ENCODE data around the gene OSER1.
"Not testable (repeated sequence)": the region's sequence is repeated elsewhere in the genome, so short reads cannot be mapped to it uniquely, and the experiment has no call there.

OSER1 gene

DNA sequence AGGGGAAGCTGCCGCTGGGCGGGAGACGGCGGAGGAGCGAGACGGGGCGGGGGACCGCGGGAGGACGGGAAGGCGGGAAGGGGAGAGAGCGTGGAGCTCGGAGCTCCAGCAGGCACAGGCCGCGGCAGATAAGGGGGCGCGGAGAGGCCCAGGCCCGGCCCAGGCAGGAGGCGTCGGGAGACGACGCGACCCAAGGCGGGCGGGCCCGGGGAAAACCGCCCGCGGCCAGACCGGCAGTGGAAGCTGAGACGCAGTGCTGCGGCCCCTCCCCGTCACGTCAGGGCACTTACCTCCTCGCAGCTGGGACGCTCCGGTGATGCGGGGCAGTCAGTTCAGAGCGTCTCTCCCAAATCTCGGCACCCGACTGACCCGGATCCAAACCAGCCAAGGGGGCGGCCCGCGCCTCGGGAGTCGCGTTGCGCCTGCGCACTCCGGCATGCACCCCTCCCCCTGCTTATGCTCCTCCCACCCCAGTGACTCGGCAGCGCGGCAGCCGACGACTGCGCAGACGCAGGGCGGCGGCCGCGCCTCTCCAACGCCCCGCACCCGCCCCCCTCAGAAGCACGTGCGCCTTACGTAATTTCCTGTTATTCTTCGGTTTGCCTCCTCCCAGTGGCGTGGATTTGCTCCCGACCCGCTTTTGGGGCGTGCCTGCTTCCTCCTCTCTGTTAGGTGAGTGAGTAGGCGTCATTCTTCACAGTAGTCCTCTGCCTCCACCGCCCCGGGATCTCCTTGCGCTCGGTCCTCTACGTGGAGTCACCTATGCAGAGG is at the start of gene OSER1:
Gene OSER1, minus strand, starts transcription at position 366 of the 771 bp plus-strand sequence. CDS start 3,814 bp downstream, outside the sequence.
- peak; percentile 91 for DNase-seq

- DNase-seq: no peak
These were observed 47.8 kb upstream of the OSER1 start for GRCh38 chr20:44258226-44258890.

DNA sequence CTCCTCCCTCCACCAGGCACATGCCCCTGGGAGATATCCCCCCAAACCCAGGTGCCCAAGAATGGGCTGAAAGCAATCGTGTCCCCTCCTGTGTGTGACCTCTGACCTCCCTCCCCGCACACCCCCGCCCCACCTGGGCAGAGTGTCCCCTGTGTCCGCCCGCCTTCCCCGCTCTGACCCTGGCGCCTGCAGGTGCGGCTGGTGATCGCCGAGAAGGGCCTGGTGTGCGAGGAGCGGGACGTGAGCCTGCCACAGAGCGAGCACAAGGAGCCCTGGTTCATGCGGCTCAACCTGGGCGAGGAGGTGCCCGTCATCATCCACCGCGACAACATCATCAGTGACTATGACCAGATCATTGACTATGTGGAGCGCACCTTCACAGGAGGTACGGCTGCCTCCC is 46.4 kb upstream of the OSER1 start:
- DNase-seq: no peak

DNA sequence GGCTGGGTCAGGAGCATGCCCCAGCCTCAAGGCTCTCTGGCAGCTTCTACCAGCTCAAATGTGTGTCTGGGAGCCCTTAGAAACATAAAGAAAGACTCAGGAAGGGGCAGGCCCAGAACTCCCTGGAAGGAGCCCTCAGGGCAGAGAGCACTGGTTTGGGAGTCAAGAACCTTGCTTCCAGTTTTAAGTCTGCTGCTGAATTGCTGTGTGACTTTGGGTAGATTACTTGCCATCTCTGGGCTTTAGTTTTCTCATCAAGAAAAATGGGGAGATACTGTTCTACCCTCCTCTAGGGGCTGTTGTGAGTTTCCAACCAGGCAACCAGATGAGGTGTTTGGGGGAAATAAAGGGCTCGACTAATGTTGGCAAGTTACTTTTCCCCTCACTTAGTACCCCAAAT is 45.4 kb upstream of the OSER1 start:
- DNase-seq: no peak

GRCh38 chr20:44254073-44254472 is 43.5 kb upstream of the OSER1 start:
- no peak for DNase-seq

DNA sequence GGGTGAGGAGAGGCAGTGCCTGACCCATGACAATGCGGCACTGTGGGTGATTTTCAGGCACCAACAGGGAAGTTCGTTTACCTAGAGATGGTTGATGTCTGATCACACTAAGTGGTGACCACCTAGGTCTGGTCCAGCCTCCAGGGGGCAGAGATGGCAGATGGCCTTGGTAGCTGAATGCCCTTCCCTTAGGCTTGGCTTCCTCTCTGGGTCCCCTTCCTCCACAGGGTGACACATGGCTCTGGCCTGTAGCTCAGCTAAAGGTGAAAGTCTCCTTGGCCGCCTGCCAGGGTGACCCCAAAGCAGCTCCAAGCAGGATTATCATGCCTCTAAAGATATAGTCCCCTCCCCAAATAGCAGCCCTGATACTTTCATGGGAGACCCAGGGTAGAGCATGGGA is 43.0 kb upstream of the OSER1 start:
- no peak for DNase-seq

DNA sequence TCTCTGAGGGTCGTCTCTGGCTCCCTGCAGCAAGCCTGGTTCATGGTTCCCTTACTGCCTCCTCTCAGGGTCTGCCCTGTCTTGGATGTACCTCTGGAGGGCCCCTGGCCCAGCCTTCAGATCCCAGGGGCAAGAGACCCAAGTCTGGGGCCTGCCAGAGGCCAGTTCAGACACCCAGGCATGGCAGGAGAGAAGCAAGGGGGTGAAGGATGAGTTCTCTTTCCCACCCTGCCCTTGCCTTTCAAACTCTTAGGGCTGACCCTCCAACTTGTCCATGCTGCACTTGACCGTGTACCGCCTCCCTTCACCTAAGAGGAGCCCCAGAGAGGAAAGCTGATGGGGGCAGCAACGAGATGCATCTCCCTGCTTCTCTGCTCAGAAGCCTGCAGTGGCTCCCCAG is 40.7 kb upstream of the OSER1 start:
- DNase-seq: no peak

DNA sequence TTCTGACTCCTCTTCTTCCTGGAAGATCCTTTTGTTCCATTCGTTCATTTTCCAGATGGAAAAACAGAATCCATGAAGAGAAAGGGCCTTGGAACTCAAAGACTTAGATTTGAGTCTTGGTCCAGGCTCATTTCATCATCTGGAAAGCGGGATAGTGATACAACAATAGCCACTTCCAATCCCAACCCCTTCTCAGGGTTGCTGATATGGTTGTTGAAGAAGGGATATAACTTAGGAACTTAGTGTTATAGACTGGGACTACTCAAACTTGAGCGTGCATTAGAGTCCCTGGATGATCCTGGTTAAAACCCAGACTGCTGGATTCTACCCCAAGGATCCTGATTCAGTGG is 37.8 kb upstream of the OSER1 start:
- no peak for DNase-seq

- DNase-seq: peak; percentile 49
These were observed 37.2 kb upstream of the OSER1 start for GRCh38 chr20:44247586-44248409.

- DNase-seq: no peak
These were observed 36.6 kb upstream of the OSER1 start, which contains the start of gene GDAP1L1 for GRCh38 chr20:44247131-44247571. TSS of gene GDAP1L1 (plus strand) at chr20:44247308. CDS start at chr20:44247335, 27 bp downstream.

- DNase-seq: no peak
These were observed 35.4 kb upstream of the OSER1 start for GRCh38 chr20:44245977-44246376.

DNA sequence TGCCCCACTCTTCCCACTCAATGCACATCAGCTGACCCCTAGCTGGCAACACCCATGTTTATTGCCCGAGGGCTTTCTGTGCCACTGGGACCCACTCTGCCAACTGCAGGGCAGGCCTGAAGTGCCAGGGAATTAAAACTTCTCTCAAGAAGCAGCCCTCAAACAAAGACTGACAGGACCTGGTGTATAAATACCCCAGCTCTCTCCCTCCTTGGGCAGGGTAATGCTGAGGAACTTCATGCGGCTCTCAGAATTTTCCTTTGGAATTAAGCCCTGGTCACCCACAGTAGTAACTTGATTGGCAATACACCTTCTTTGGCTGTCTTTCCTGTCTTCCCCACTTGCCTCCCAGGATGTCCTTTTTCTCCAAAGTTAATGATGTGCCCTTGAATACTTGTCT is 31.2 kb upstream of the OSER1 start:
- no peak for DNase-seq

DNA sequence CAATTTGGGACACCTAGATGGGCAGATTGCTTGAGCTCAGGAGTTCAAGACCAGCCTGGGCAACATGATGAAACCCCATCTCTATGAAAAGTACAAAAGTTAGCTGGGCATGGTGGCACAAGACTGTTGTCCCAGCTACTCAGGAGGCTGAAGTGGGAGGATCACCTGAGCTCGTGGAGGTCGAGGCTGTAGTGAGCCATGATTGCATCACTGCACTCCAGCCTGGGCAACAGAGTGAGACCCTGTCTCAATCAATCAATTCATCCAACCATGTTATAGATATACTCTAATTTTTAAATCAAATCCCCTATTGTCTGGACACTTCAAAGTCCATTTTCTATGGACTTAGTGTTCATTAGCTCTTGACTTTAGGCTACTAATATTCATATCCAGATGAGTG is 26.3 kb upstream of the OSER1 start:
- DNase-seq: not testable (repeated sequence)

DNA sequence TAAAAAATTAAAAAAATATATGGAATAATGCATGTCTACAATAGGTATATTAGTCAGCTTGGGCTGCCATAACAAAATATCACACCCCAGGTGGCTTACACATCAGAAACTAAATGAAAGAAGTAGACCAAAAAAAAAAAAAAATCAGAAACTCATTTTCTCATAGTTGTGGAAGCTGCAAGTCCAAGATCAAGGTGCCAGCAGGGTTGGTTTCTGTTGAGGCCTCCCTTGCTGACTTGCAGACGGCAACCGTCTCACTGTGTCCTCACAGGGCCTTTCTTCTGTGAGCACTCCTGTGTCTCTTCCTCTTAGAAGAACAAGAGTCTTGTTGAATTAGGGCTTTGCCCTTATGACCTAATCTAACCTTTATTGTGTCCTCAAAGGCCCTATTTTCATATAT is 25.1 kb upstream of the OSER1 start:
- DNase-seq: no peak

- DNase-seq: no peak
These were observed 24.2 kb upstream of the OSER1 start for GRCh38 chr20:44234566-44235317.

DNA sequence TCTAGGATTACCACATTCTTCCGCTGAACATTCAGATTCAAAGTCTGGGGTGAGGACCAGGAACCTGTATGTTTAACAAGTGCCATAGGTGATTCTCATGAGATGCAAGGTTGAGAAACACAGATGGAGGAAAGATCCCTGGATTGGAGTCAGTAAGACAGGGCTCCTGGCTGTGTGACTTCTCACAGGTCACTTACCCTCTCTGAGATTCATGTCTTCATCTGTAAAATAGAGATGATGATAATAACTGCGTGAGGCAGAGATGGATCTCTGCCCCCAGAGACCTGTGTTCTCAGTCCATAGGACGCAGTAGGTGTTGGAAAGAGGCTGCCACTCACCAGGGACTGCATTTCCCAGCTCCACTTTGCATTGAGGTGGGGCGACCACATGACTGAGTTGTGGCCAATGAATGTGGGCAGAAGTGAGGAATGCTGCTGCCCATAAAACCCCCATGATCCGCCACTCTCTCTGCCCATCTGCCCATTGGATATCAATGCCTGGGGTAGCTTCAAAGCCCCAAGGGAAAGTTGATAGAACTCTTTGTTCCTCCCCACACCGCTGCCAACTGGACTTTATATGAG is 23.0 kb upstream of the OSER1 start:
- DNase-seq: no peak

- not testable (repeated sequence) for DNase-seq
These were observed 21.9 kb upstream of the OSER1 start for GRCh38 chr20:44232469-44232856.

DNA sequence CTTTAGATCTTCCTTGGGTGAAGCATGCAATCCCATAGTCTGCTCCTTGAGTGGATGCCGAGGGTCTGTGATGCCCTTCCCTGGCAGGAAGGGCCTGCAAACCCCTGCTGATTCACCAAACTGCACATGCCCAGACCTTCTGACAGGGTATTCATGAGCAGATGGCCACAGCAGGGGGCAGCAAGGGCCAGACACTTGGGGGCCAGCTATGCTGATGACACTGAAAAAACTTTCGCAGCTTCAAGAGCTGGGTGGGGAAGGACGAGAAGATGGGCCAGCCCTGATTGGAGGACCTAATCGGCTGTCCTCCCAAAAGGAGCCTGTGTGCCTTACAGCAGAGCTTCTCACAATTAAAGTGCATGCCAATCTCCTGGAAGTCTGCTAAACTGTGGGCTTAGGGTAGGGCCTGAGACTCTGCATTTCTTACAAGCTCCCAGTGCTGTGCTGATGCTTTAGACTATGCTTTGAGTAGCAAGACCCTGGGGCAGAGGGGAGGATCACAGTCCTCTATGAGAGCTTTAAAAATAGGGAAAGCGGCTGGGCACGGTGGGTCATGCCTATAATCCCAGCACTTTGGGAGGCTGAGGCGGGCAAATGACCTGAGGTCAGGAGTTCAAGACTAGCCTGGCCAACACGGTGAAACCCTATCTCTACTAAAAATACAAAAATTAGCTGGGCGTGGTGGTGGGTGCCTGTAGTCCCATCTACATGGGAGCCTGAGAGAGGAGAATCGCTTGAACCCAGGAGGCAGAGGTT is 21.3 kb upstream of the OSER1 start:
- no peak for DNase-seq

- no peak for DNase-seq
These were observed 20.6 kb upstream of the OSER1 start for GRCh38 chr20:44231193-44231592.

DNA sequence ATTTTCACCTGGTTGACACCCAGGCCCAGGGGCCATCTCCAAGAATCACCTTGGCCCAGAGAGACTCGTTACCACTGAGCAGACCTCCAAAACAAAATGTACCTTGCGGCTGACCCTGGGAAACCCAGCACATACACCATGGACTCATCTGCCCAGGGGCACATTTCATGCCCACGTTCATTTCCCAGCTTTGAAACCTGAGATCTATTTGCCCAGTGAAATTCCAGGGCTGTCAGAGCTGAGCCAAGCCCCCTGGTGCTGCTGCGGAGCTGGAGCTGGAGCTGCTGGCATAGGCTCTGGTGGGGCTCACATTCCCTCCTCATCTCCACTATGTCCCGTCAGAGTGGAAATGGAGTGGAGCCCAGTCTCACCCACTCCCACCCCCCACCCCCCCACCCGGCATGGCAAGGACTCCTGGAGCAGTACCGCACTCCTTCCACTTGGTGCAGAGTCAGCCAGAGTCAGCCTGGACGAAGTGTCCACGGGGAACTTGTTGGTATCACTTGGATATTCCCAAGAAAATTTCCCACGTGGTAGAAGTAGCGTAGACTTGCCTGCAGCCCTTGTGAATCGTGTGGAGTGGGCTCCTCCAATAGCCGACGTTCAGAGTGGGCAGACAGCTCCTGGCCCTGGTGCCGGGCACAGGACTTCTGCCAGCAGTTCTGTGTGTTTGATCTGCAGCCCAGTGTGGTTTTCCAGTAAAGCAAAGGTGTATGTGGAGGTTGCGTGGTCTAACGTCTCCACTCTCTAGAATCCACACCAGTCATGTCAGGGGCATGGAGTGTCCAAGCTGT is 18.1 kb upstream of the OSER1 start:
- no peak for DNase-seq

DNA sequence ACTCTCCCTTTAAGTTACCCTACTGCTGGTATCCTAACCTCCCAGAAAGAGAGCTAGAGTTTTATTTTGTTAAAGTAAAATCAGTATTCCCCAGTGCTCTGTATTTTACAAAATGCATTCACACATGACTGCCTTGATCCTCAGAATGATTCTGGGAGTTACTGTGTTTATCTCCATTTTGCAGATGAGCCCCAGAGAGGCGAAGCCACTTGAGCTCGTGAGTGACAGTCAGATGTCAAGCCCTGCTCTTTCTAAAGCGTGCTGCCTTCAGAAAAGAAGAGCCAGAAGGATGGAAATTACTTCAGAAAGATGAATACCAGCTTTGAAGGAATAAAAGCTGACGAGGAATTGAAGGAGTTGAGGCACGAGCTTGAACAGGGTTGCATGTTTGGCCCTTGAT is 14.1 kb upstream of the OSER1 start:
- DNase-seq: no peak

Measured in 8988T (cell line).